H1 (cell line): ENCODE data around the gene MYO1D. TPM values are rescaled to one million over a fixed set of nuclear protein-coding genes. Genes with fewer than 3 reads are reported as not detected.

Experiments
- CTCF ChIA-PET: fragments of 300-600 bp; sonication (Branson Sonifier 250); formaldehyde crosslinking; loops from one replicate; lab custom pipeline; 2021; ENCODE audit not compliant: partially characterized antibody; lab: Charles Lee
- POLR2A ChIA-PET: fragments of 300-600 bp; sonication (Branson Sonifier 250); formaldehyde crosslinking; loops from one replicate; lab custom pipeline; 2021; ENCODE audit warnings: inconsistent platforms; ENCODE audit not compliant: partially characterized antibody; lab: Charles Lee
- DNase-seq, 2 experiments: peaks; one replicate each; pipeline versions ENCODE4 v3.0.0 to v3.0.0-alpha.2; 2010 to 2022; ENCODE audit warnings: low spot score in 2 of 2, low read depth in 1 of 2, mixed read lengths in 1 of 2
- FAIRE-seq: peaks from 2 replicates; lab custom pipeline; 2011; peaks lifted over from hg19 to GRCh38; lab: Jason Lieb, UNC
- H2AFZ ChIP-seq: 2 replicates; pipeline ENCODE4 v1.8.1; 2012; ENCODE audit warnings: low read length, inconsistent platforms
- H2AK5ac ChIP-seq: 2 replicates; pipeline ENCODE4 v1.6.1; 2013; ENCODE audit warnings: low read depth, low read length
- H2BK120ac ChIP-seq: replicated peaks from 2 replicates; pipeline ENCODE3; 2013; ENCODE audit warnings: low read depth, low read length, inconsistent platforms
- H2BK12ac ChIP-seq: 2 replicates; pipeline ENCODE4 v1.6.1; 2013; ENCODE audit warnings: low read depth, low read length
- H2BK15ac ChIP-seq: 2 replicates; pipeline ENCODE4 v1.6.1; 2013; ENCODE audit warnings: low read length
- H2BK20ac ChIP-seq: 2 replicates; pipeline ENCODE4 v1.6.1; 2013; ENCODE audit warnings: low read length
- H2BK5ac ChIP-seq: 2 replicates; pipeline ENCODE4 v1.6.1; 2013; ENCODE audit warnings: low read depth, low read length
- H3K14ac ChIP-seq: 2 replicates; pipeline ENCODE4 v1.6.1; 2013; ENCODE audit warnings: inconsistent platforms; ENCODE audit not compliant: insufficient read length
- H3K18ac ChIP-seq: 2 replicates; pipeline ENCODE4 v1.6.1; 2013; ENCODE audit warnings: low read length; ENCODE audit errors: extremely low read depth
- H3K23ac ChIP-seq: 2 replicates; pipeline ENCODE4 v1.6.1; 2013; ENCODE audit warnings: inconsistent platforms; ENCODE audit not compliant: insufficient read length
- H3K23me2 ChIP-seq: 2 replicates; pipeline ENCODE4 v1.6.1; 2013; ENCODE audit warnings: low read depth, low read length
- H3K27ac ChIP-seq: 2 replicates; pipeline ENCODE4 v1.6.1; 2011; ENCODE audit warnings: low read depth, low read length, inconsistent platforms
- H3K27me3 ChIP-seq, 4 experiments: replicated peaks in 1 of 4; 1 replicate in 1 of 4; 2 replicates in 3 of 4; pipeline versions ENCODE4 v1.6.1 to v1.8.1; 2011 to 2013; ENCODE audit warnings: low read length in 3 of 4, mild to moderate bottlenecking in 3 of 4, inconsistent platforms in 2 of 4, mixed read lengths in 2 of 4, moderate library complexity in 1 of 4; ENCODE audit not compliant: control insufficient read depth in 3 of 4, insufficient read depth in 3 of 4; ENCODE audit errors: extremely low read depth in 1 of 4
- H3K36me3 ChIP-seq, 4 experiments: 2 replicates each; pipeline versions ENCODE4 v1.6.1 to v1.8.1; 2011 to 2013; ENCODE audit warnings: mild to moderate bottlenecking in 4 of 4, low read length in 3 of 4, moderate library complexity in 2 of 4, control low read depth in 1 of 4, inconsistent platforms in 1 of 4; ENCODE audit not compliant: insufficient read depth in 4 of 4, control insufficient read depth in 2 of 4
- H3K4ac ChIP-seq: replicated peaks from 2 replicates; pipeline ENCODE3; 2013; ENCODE audit warnings: low read length, low read depth, mixed read lengths, inconsistent platforms; ENCODE audit not compliant: insufficient read length
- H3K4me1 ChIP-seq, 4 experiments: replicated peaks in 1 of 4; 1 replicate in 1 of 4; 2 replicates in 3 of 4; pipeline versions ENCODE4 v1.6.1 to v1.8.1; 2011 to 2013; ENCODE audit warnings: low read length in 3 of 4, inconsistent platforms in 2 of 4, mixed read lengths in 1 of 4; ENCODE audit not compliant: insufficient read depth in 4 of 4, control insufficient read depth in 3 of 4
- H3K4me2 ChIP-seq, 2 experiments: 2 replicates each; pipeline versions ENCODE4 v1.6.1 to v1.8.1; 2011 to 2013; ENCODE audit warnings: low read depth in 2 of 2, low read length in 2 of 2, control low read depth in 1 of 2, inconsistent platforms in 1 of 2, mild to moderate bottlenecking in 1 of 2; ENCODE audit not compliant: insufficient read depth in 1 of 2
- H3K4me3 ChIP-seq, 4 experiments: fragments of 200-600, 300-600 bp in 1 of 4; sonication (generic), shearing (Covaris generic), sonication (Bioruptor Twin) in 1 of 4; 2 replicates each; pipeline versions ENCODE4 v1.5.1 to v1.8.1; 2011 to 2016; ENCODE audit warnings: low read length in 4 of 4, low read depth in 3 of 4, control low read depth in 2 of 4, inconsistent platforms in 2 of 4, mild to moderate bottlenecking in 2 of 4, mixed read lengths in 1 of 4, moderate library complexity in 1 of 4; ENCODE audit not compliant: insufficient read depth in 2 of 4; ENCODE audit errors: extremely low read depth in 1 of 4
- H3K56ac ChIP-seq: replicated peaks from 2 replicates; pipeline ENCODE3; 2013; ENCODE audit warnings: low read depth, mild to moderate bottlenecking, mixed read lengths, low read length, inconsistent platforms; ENCODE audit not compliant: insufficient read length
- H3K79me1 ChIP-seq: 2 replicates; pipeline ENCODE4 v1.6.1; 2013; ENCODE audit warnings: low read depth, low read length, control low read depth
- H3K79me2 ChIP-seq, 2 experiments: 2 replicates each; pipeline versions ENCODE4 v1.6.1 to v1.8.1; 2012 to 2013; ENCODE audit warnings: low read length in 2 of 2, mild to moderate bottlenecking in 2 of 2, inconsistent platforms in 1 of 2; ENCODE audit not compliant: insufficient read depth in 2 of 2, control insufficient read depth in 1 of 2
- H3K9ac ChIP-seq, 4 experiments: replicated peaks in 1 of 4; 1 replicate in 1 of 4; 2 replicates in 3 of 4; pipeline versions ENCODE4 v1.6.1 to v1.8.1; 2011 to 2013; ENCODE audit warnings: low read depth in 3 of 4, low read length in 3 of 4, control low read depth in 2 of 4, mild to moderate bottlenecking in 2 of 4, moderate library complexity in 2 of 4, inconsistent platforms in 1 of 4; ENCODE audit errors: extremely low read depth in 1 of 4
- H3K9me3 ChIP-seq, 2 experiments: 2 replicates each; pipeline versions ENCODE4 v1.6.1 to v1.8.1; 2012 to 2013; ENCODE audit warnings: mild to moderate bottlenecking in 2 of 2, moderate library complexity in 2 of 2, control low read depth in 1 of 2, inconsistent platforms in 1 of 2, low read depth in 1 of 2, low read length in 1 of 2, mixed read lengths in 1 of 2; ENCODE audit not compliant: insufficient read depth in 2 of 2
- H4K20me1 ChIP-seq, 2 experiments: replicated peaks in 1 of 2; 2 replicates each; pipeline versions ENCODE3 to v1.8.1; 2011 to 2013; ENCODE audit warnings: inconsistent platforms in 2 of 2, low read length in 2 of 2, mild to moderate bottlenecking in 1 of 2; ENCODE audit not compliant: insufficient read depth in 2 of 2, control insufficient read depth in 1 of 2
- H4K5ac ChIP-seq: 2 replicates; pipeline ENCODE4 v1.6.1; 2013; ENCODE audit warnings: low read length, low read depth, mixed read lengths, inconsistent platforms; ENCODE audit not compliant: insufficient read length
- H4K8ac ChIP-seq: 2 replicates; pipeline ENCODE4 v1.8.0; 2013; ENCODE audit warnings: mild to moderate bottlenecking, moderate library complexity, low read length, inconsistent platforms; ENCODE audit not compliant: insufficient read depth; ENCODE audit errors: extremely low read depth
- H4K91ac ChIP-seq: replicated peaks from 2 replicates; pipeline ENCODE3; 2013; ENCODE audit warnings: low read length, mixed read lengths, inconsistent platforms; ENCODE audit not compliant: insufficient read length
- ASH2L ChIP-seq: fragments of 200-600, 300-600 bp; sonication (generic); IDR thresholded peaks from one replicate; pipeline ENCODE4 v1.7.1; 2017; ENCODE audit warnings: low read length
- BCL11A ChIP-seq, 2 experiments: IDR thresholded peaks; one replicate each; pipeline ENCODE4 v1.6.1; 2011; ENCODE audit warnings: low read depth in 2 of 2, low read length in 2 of 2, mild to moderate bottlenecking in 2 of 2
- CREB1 ChIP-seq: IDR thresholded peaks from 2 replicates; pipeline ENCODE4 v1.6.1; 2012; ENCODE audit warnings: inconsistent platforms
- EP300 ChIP-seq, 2 experiments: IDR thresholded peaks; 1 replicate in 1 of 2; 2 replicates in 1 of 2; pipeline ENCODE4 v1.6.1; 2011 to 2012; ENCODE audit warnings: low read depth in 2 of 2, low read length in 2 of 2, mild to moderate bottlenecking in 2 of 2, borderline replicate concordance in 1 of 2, inconsistent platforms in 1 of 2, moderate library complexity in 1 of 2
- GTF2F1 ChIP-seq: IDR thresholded peaks from 2 replicates; pipeline ENCODE4 v1.6.1; 2012; ENCODE audit warnings: low read depth, low read length, improper control_type of control experiment, borderline replicate concordance
- JUN ChIP-seq: IDR thresholded peaks from 2 replicates; pipeline ENCODE4 v1.6.1; 2011; ENCODE audit warnings: low read depth, mild to moderate bottlenecking, improper control_type of control experiment, low read length
- JUND ChIP-seq: IDR thresholded peaks from 2 replicates; pipeline ENCODE4 v1.6.1; 2011; ENCODE audit warnings: mild to moderate bottlenecking, improper control_type of control experiment, low read length
- NANOG ChIP-seq: IDR thresholded peaks from 2 replicates; pipeline ENCODE4 v1.6.1; 2011; ENCODE audit warnings: low read length, low read depth, mild to moderate bottlenecking, inconsistent platforms; ENCODE audit not compliant: insufficient read depth, poor library complexity, severe bottlenecking
- RFX5 ChIP-seq: IDR thresholded peaks from 2 replicates; pipeline ENCODE4 v1.6.1; 2011; ENCODE audit warnings: low read depth, low read length, improper control_type of control experiment, borderline replicate concordance
- SAP30 ChIP-seq: fragments of 300-600 bp; sonication (generic); IDR thresholded peaks from 2 replicates; pipeline ENCODE4 v1.7.1; 2012; ENCODE audit warnings: low read length, moderate library complexity, mild to moderate bottlenecking, inconsistent platforms; ENCODE audit not compliant: insufficient read depth, insufficient replicate concordance
- TBP ChIP-seq: IDR thresholded peaks from 2 replicates; pipeline ENCODE4 v1.6.1; 2011; ENCODE audit warnings: low read depth, low read length, improper control_type of control experiment
- ZNF274 ChIP-seq: IDR thresholded peaks from 2 replicates; pipeline ENCODE4 v1.7.0; 2012; ENCODE audit warnings: low read length, borderline replicate concordance; ENCODE audit errors: extremely low read depth
- WGBS, 2 experiments: shearing (Covaris generic) in 1 of 2; methylation state at CpG; one replicate each; pipeline versions ENCODE4 v1.1.6 to v1.1.7; 2013 to 2015; ENCODE audit warnings: low lambda C conversion rate in 2 of 2, mixed read lengths in 2 of 2, inconsistent platforms in 1 of 2, low coverage in 1 of 2, missing lambda C conversion rate in 1 of 2; ENCODE audit not compliant: insufficient replicate concordance in 2 of 2, insufficient coverage in 1 of 2, insufficient read length in 1 of 2; ENCODE audit errors: extremely low coverage in 1 of 2, missing lambda C conversion rate in 1 of 2; 5-methylcytosine and 5-hydroxymethylcytosine counted together
- polyA plus RNA-seq, 7 experiments: library from polyadenylated mRNA; depleted of rRNA in 3 of 7; stranded (reverse) in 5 of 7; unstranded in 2 of 7; fragments of >200 nt in 5 of 7; fragments of 200-250 nt in 2 of 7; gene quantifications; 1 replicate in 5 of 7; 2 replicates in 1 of 7; 4 replicates in 1 of 7; pipeline versions ENCODE4 v1.2.1 to v1.2.3, GENCODE V29; 2011 to 2013; ENCODE audit warnings: missing spikeins in 2 of 7, mixed read lengths in 2 of 7
- total RNA-seq: library from RNA; stranded (reverse); fragmentation: NEBNext Ultra II Directional; extraction: Animal tissue kit (Norgen Biotek cat#: 25700); gene quantifications from 2 replicates; pipeline ENCODE4 v1.2.1, GENCODE V29; 2021
- TF ChIP-seq, protein P1 (sequence below): IDR thresholded peaks from 2 replicates; pipeline ENCODE4 v1.6.1; 2011; ENCODE audit warnings: low read length, improper control_type of control experiment

The MYO1D gene
- total and polyA plus RNA-seq, 2 of the 8 experiments (the other 6 are each of a cell fraction or from before 2014, with no cell fraction given): 6.5 to 25.4 TPM

GRCh38 chr17:32508926-32509325 is 368.0 kb downstream of the MYO1D start:
- Histone ChIP-seq H2BK20ac (no peak overlapping the region), H2BK5ac (no peak overlapping the region), H2BK120ac (no peak overlapping the region), H3K27ac (no peak overlapping the region), H3K79me1 (no peaks in the 10 kb centered on the region), H4K91ac (no peak overlapping the region), H4K20me1 (no peaks in the 10 kb centered on the region), H2BK12ac (no peak overlapping the region), H2AK5ac (no peak overlapping the region), H3K27me3 (peaks cover 0 to 1% (median 0%) of the 10 kb centered on the region in 4 experiments; a peak in 1 of 7 replicates), H3K23me2 (no peaks in the 10 kb centered on the region), H4K8ac (no peak overlapping the region), H3K56ac (no peak overlapping the region), H3K4ac (no peak overlapping the region), H3K23ac (no peak overlapping the region), H3K79me2 (no peaks in the 10 kb centered on the region), H3K4me1 (peaks cover 0 to 4% (median 1%) of the 10 kb centered on the region in 4 experiments; a peak in 4 of 7 replicates), H3K14ac (no peak overlapping the region), H2BK15ac (no peak overlapping the region), H3K9ac (no peak overlapping the region), H3K18ac (no peak overlapping the region), H3K9me3 (no peaks in the 10 kb centered on the region), H4K5ac (no peak overlapping the region), H3K4me2 (no peak overlapping the region), H3K4me3 (no peak overlapping the region), H2AFZ (no peak overlapping the region), H3K36me3 (no peaks in the 10 kb centered on the region)
- ChIA-PET CTCF (interaction anchor here (1.1 to 1.7 kb wide), 3 partner anchors 13 to 150 kb away, joined by 3 read pairs; no protein-coding TSS in a partner anchor), POLR2A (interaction anchor here (1.5 to 1.8 kb wide), 2 partner anchors 9 to 11 kb away, joined by 5 to 6 read pairs; no protein-coding TSS in a partner anchor)
- 89% methylated on average over 5 of the region's 5 CpGs; no CpG with 5 or more reads in 1 of the 2 experiments for WGBS, 2 experiments
- FAIRE-seq (no peak), DNase-seq (no peak)
- TF ChIP-seq CREB1: no peak
- TF ChIP-seq GTF2F1: no peak
- TF ChIP-seq JUN: no peak
- TF ChIP-seq TBP: no peak
- no peak for TF ChIP-seq NANOG
- TF ChIP-seq EP300 (IDR thresholded peaks at IDR 0.05; ENCODE audit: borderline replicate concordance in 1 of 2, low read depth in 2 of 2, low read length in 2 of 2): no peak
- no peak for TF ChIP-seq RFX5
- no peak for TF ChIP-seq ZNF274
- TF ChIP-seq, protein P1, sequence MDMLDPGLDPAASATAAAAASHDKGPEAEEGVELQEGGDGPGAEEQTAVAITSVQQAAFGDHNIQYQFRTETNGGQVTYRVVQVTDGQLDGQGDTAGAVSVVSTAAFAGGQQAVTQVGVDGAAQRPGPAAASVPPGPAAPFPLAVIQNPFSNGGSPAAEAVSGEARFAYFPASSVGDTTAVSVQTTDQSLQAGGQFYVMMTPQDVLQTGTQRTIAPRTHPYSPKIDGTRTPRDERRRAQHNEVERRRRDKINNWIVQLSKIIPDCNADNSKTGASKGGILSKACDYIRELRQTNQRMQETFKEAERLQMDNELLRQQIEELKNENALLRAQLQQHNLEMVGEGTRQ: no peak
- no peak for TF ChIP-seq SAP30
- TF ChIP-seq BCL11A (IDR thresholded peaks at IDR 0.05; ENCODE audit: low read depth in 2 of 2, low read length in 2 of 2): no peak
- no peak for TF ChIP-seq ASH2L
- no peak for TF ChIP-seq JUND
